ENCODE results near the gene ARHGAP4. TPM values are rescaled to one million over a fixed set of nuclear protein-coding genes. Genes with fewer than 3 reads are reported as not detected.

Gene ARHGAP4
- total RNA-seq, 1 donor from 2014 or later, result 43.0 TPM

DNA sequence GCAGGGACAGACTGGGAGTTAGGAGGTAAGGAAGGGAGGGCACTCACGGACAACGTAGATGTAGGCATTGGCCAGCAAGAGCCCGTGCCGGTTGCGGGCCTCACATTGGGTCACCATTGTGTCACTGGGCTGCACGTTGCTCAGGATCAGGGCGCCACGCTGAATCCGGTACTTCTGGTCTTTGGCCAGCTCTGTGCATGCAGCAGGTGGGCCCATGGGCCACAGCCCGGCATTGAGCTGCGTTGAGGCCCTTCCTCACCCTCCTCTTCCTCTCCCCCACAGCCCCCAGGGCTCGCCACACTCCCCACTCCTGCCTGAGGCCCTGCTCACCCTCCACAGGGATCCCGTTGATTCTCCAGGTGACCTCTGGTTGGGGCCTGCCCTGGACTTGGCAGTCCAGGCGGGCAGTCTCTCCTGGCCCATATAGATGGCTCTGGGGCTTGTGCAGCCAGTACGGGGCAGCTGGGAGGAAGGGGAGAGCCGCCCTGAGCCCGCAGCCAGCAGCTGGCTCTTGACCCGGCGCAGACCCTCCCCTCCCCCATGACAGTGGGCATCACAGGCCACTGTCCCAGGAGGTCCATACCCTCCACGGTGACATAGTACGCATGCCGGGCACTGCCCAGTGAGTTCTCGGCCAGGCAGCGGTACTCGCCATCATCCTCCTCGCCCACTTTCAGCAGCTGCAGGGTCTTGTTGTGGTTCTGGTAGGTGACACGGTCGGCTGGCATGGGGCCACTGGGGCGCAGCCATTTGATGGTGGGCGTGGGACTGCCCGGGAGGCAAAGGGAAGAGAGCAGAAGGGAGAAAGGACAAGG is 56.4 kb downstream of the ARHGAP4 start:
- no peak for DNase-seq (ENCODE audit: low spot score)

DNA sequence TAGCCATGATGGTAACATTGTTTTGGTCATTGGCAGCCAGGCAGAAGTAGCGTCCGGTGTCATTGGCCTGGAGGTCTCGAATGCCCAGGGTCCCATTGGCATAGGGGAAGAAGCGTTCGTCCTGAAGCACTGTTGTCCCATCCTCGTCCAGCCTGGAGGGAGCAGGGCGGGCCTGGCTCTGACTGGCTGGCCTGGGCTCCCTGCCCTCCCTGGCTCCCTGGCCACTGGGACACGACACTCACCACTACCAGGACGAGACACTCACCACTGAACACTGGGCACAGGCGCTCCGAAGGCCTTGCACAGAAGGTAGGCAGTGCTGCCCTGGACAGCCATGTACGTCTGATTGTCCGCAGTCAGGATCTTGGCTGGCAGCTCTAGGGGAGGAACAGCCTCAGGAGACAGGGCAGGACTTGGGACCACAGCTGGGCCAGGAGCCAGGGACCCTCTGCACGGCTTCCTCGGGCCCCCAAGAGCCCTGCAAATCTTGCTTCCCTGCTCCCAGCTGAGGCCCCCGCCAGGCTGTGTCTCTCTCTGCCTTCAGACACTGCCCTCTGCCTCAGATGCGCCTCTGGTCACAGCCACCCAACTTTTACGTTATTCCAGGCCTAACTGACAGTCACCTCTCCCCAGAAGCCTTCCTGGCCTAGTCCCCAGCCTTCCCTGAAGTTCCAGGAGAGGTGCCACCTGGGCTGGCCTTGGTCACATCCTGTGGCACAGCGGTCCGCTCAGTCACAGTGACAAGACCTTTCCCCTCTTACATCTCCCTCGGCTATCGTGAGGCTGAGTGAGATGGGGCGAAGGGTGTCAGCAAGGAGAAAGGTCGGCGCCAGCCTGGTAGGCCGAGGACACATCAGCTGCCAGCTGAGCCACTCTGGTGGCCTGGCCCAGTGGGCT is 57.2 kb downstream of the ARHGAP4 start:
- no peak for DNase-seq (ENCODE audit: low spot score)

DNA sequence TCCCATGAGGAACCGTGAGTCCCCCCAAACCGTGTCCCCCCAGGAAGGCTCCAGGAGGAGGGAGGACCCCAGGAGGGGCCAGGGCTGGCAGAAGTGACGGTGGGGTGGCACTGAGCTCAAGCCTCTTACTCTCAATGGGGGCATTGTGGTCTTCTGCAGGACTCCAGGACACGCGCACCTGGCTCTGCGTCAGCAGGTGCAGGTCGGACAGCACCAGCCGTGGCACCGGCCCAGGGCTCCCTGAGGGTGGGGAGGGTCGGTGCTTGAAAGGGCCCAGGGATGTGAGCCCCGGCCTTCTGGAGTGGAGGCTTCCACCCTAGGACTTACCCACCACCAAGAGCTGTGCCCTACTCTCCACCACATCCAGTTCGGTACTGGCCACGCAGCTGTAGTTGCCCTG is 58.4 kb downstream of the ARHGAP4 start:
- DNase-seq (ENCODE audit: low spot score), result no peak

GRCh38 chrX:153867139-153867538 is 58.9 kb downstream of the ARHGAP4 start:
- no peak for DNase-seq (ENCODE audit: low spot score)

DNA sequence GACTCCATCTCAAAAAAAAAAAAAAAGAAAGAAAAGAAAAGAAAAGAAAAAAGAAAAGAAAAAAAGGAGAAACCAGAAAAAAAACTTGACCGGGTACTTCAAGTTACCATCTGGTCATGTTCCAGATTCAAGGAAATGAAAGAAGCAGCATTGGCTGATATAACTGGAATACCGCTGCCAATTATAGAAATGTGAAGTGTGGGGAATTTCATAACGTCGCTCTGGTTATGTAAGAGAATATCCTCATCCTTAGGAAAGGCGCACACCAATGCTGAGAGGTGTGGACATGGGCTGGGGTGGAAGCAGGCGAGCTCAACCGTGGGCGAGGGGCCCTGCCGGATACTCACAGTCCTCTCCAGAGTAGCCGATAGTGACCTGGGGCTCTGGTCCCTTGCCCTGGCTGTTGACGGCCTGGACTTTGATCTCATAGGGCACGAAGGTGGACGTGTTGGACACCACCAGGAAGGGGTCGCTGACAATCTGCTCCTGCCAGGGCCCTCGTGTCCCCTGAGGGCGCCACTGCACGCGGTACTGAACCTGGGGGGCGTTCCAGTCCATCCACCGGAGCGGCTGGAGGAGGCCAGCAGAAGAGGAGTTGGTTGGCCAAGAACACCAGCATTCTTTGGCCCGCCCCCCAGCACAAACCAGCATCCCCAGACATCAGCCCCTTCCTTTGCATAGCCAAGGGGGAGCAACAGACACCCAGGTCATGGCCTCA is 59.6 kb downstream of the ARHGAP4 start:
- DNase-seq (ENCODE audit: low spot score), result peak; percentile 57

- DNase-seq (ENCODE audit: low spot score), result peak; percentile 80
Measured at GRCh38 chrX:153865685-153866084, 60.4 kb downstream of the ARHGAP4 start.

DNA sequence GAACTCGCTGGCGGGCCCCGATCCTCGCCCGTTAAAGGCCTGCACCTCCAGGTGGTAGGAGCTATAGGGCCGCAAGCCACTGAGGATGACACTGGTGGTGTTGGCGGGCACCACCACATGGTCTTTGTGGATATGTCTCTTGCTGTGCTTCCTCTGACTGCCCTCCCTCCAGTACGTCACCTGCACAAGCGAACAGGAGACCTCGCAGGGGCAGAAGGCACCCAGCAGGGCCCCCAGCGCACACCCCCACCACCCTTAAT is 60.8 kb downstream of the ARHGAP4 start:
- DNase-seq (ENCODE audit: low spot score), result no peak

- DNase-seq (ENCODE audit: low spot score), result peak; percentile 89
Measured at GRCh38 chrX:153864561-153865320, 61.3 kb downstream of the ARHGAP4 start.

- DNase-seq (ENCODE audit: low spot score), result peak; percentile 71
Measured at GRCh38 chrX:153864101-153864500, 62.0 kb downstream of the ARHGAP4 start.

- DNase-seq (ENCODE audit: low spot score), result peak; percentile 79
Measured at GRCh38 chrX:153863251-153863991, 62.6 kb downstream of the ARHGAP4 start.

GRCh38 chrX:153862369-153863250 is 63.5 kb downstream of the ARHGAP4 start:
- peak; percentile 87 for DNase-seq (ENCODE audit: low spot score)

DNA sequence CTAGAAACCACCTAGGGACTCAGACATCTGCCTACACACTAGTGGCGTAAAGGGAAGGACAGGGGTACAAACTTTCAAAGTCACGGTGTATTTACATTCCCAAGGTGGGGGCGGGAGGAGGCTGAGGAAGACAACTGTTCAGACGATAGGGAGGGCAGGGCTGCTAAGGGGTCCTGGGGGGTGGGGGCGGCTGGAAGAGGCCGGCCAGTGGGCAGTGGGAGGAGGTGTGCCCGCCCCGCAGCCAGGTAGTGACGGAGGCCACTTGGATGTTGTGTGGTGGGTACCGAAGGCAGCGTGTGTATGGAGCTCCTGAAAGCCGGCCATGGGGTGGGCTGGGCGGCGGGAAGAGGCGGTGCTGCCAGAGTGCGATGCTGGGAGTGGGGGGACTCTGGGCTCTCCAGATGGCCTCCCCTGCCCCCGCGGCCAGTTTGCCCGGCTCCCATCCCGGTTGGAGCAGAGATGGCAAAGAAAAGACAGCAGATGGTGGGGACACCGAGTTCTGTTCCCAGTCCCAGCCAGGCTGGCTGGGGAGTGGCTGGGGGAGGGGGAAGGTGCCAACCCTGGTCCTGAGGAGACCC is 64.2 kb downstream of the ARHGAP4 start:
- DNase-seq (ENCODE audit: low spot score), result no peak

GRCh38 chrX:153861151-153861550 is 64.9 kb downstream of the ARHGAP4 start:
- DNase-seq (ENCODE audit: low spot score), result no peak

Other genes with a start within 250 kb of the ARHGAP4 start
- 45.9 TPM for gene SLC6A8, start 238.3 kb downstream of the ARHGAP4 start, total RNA-seq
- 513 TPM for gene BCAP31, start 201.9 kb downstream of the ARHGAP4 start, total RNA-seq
- 32.3 TPM for gene ABCD1, start 201.4 kb downstream of the ARHGAP4 start, total RNA-seq
- 10.2 TPM for gene PLXNB3, start 162.0 kb downstream of the ARHGAP4 start, total RNA-seq
- gene SRPK3, start 145.2 kb downstream of the ARHGAP4 start, total RNA-seq, result 0.74 TPM
- 57.4 TPM for gene IDH3G, start 131.9 kb downstream of the ARHGAP4 start, total RNA-seq
- gene SSR4, start 131.6 kb downstream of the ARHGAP4 start, total RNA-seq, result 191 TPM
- gene PDZD4, start 95.7 kb downstream of the ARHGAP4 start, total RNA-seq, result 2.5 TPM
- gene L1CAM, start 40.1 kb downstream of the ARHGAP4 start, total RNA-seq, result 2.4 TPM
- gene AVPR2, start 21.6 kb downstream of the ARHGAP4 start, total RNA-seq, result 7.2 TPM
- 118 TPM for gene NAA10, start 8.8 kb upstream of the ARHGAP4 start, total RNA-seq
- gene RENBP, start 18.4 kb upstream of the ARHGAP4 start, total RNA-seq, result 34.5 TPM
- gene HCFC1, start 45.6 kb upstream of the ARHGAP4 start, total RNA-seq, result 45.3 TPM
- 8.7 TPM for gene TMEM187, start 46.5 kb upstream of the ARHGAP4 start, total RNA-seq
- 167 TPM for gene IRAK1, start 93.6 kb upstream of the ARHGAP4 start, total RNA-seq
- gene MECP2, start 171.5 kb upstream of the ARHGAP4 start, total RNA-seq, result 65.5 TPM
- gene OPN1LW, start 218.0 kb upstream of the ARHGAP4 start, total RNA-seq, result not detected

Measured in mesenteric fat pad (tissue), 1 donor.